Endothelial cell of umbilical vein (primary cell): Measurements from ENCODE around the gene M1AP. TPM values are rescaled to one million over a fixed set of nuclear protein-coding genes. Genes with fewer than 3 reads are reported as not detected.

Experiments used
- BruUV-seq: library from RNA; stranded (reverse); fragments of 400-500 nt; replicated peaks from 2 replicates; lab custom pipeline; 2021; lab: Mats Ljungman, UMichigan
- CTCF ChIA-PET: fragments of 300-600, 350-600 bp; sonication (Branson Sonifier 250); formaldehyde crosslinking; loops from one replicate; lab custom pipeline; 2021; ENCODE audit warnings: antibody characterized with exemption, inconsistent platforms; lab: Charles Lee
- POLR2A ChIA-PET: fragments of 300-600, 350-600 bp; sonication (Branson Sonifier 250); formaldehyde crosslinking; loops from one replicate; lab custom pipeline; 2021; ENCODE audit warnings: antibody characterized with exemption, inconsistent platforms; lab: Charles Lee
- DNase-seq: peaks from one replicate; pipeline ENCODE4 v3.0.0-alpha.2; 2011; ENCODE audit warnings: low read depth, low spot score
- FAIRE-seq: peaks from 2 replicates; lab custom pipeline; 2011; peaks lifted over from hg19 to GRCh38; lab: Jason Lieb, UNC
- H2AFZ ChIP-seq: 2 replicates; pipeline ENCODE4 v1.6.0; 2012; ENCODE audit warnings: low read depth, low read length, control low read depth, inconsistent platforms
- H3K27ac ChIP-seq: 2 replicates; pipeline ENCODE4 v1.5.1; 2011; ENCODE audit warnings: low read depth, mild to moderate bottlenecking, control low read depth, low read length, moderate library complexity; ENCODE audit not compliant: insufficient read depth
- H3K27me3 ChIP-seq, 2 experiments: 2 replicates each; pipeline versions ENCODE4 v1.6.0 to v1.6.1; 2011; ENCODE audit warnings: low read length in 2 of 2, mixed read lengths in 1 of 2; ENCODE audit not compliant: control insufficient read depth in 2 of 2, insufficient read depth in 2 of 2
- H3K36me3 ChIP-seq, 2 experiments: 2 replicates in 1 of 2; 3 replicates in 1 of 2; pipeline ENCODE4 v1.5.1; 2011; ENCODE audit warnings: low read length in 2 of 2, mild to moderate bottlenecking in 1 of 2, moderate library complexity in 1 of 2; ENCODE audit not compliant: control insufficient read depth in 2 of 2, insufficient read depth in 2 of 2; ENCODE audit errors: extremely low read depth in 1 of 2
- H3K4me1 ChIP-seq: 3 replicates; pipeline ENCODE4 v1.5.1; 2011; ENCODE audit warnings: mild to moderate bottlenecking, low read length; ENCODE audit not compliant: control insufficient read depth, insufficient read depth; ENCODE audit errors: extremely low read depth
- H3K4me2 ChIP-seq: 2 replicates; pipeline ENCODE4 v1.6.1; 2011; ENCODE audit warnings: low read length, control low read depth, mixed read lengths; ENCODE audit not compliant: insufficient read depth
- H3K4me3 ChIP-seq, 3 experiments: fragments of 200-600 bp in 1 of 3; sonication (generic), shearing (Covaris generic) in 1 of 3; replicated peaks in 1 of 3; 2 replicates each; pipeline ENCODE4 v1.5.1; 2011 to 2016; ENCODE audit warnings: control low read depth in 3 of 3, low read length in 3 of 3, mild to moderate bottlenecking in 2 of 3, inconsistent platforms in 1 of 3, low read depth in 1 of 3, moderate library complexity in 1 of 3; ENCODE audit not compliant: insufficient read depth in 1 of 3
- H3K79me2 ChIP-seq: 2 replicates; pipeline ENCODE4 v1.6.0; 2012; ENCODE audit warnings: low read length, inconsistent platforms; ENCODE audit not compliant: control insufficient read depth, insufficient read depth
- H3K9ac ChIP-seq: replicated peaks from 2 replicates; pipeline ENCODE3; 2011; ENCODE audit warnings: low read length, control low read depth; ENCODE audit not compliant: insufficient read depth; ENCODE audit errors: extremely low read depth
- H3K9me1 ChIP-seq: replicated peaks from 3 replicates; pipeline ENCODE4 v1.6.0; 2011; ENCODE audit warnings: mild to moderate bottlenecking, low read length; ENCODE audit not compliant: control insufficient read depth, insufficient read depth; ENCODE audit errors: extremely low read depth
- H3K9me3 ChIP-seq: replicated peaks from 2 replicates; pipeline ENCODE4 v1.5.1; 2012; ENCODE audit warnings: low read length, inconsistent platforms; ENCODE audit not compliant: control insufficient read depth, insufficient read depth
- H4K20me1 ChIP-seq: replicated peaks from 2 replicates; pipeline ENCODE3; 2011; ENCODE audit warnings: mild to moderate bottlenecking, low read length; ENCODE audit not compliant: control insufficient read depth, insufficient read depth; ENCODE audit errors: extremely low read depth
- EZH2 ChIP-seq: IDR thresholded peaks from 2 replicates; pipeline ENCODE4 v1.6.1; 2012; ENCODE audit warnings: borderline replicate concordance, low read depth, mild to moderate bottlenecking, moderate library complexity, low read length, inconsistent platforms; ENCODE audit not compliant: severe bottlenecking
- FOS ChIP-seq: IDR thresholded peaks from 2 replicates; pipeline ENCODE4 v1.6.1; 2011; ENCODE audit warnings: mild to moderate bottlenecking, low read length, moderate library complexity, borderline replicate concordance; ENCODE audit not compliant: insufficient read depth
- GATA2 ChIP-seq: IDR thresholded peaks from 2 replicates; pipeline ENCODE4 v1.7.0; 2011; ENCODE audit warnings: low read depth, mild to moderate bottlenecking, moderate library complexity, mixed read lengths, low read length; ENCODE audit not compliant: insufficient read length, insufficient read depth
- JUN ChIP-seq: IDR thresholded peaks from 2 replicates; pipeline ENCODE4 v1.6.1; 2011; ENCODE audit warnings: borderline replicate concordance, low read depth; ENCODE audit not compliant: insufficient read length, insufficient read depth
- MYC ChIP-seq: IDR thresholded peaks from one replicate; pipeline ENCODE4 v1.6.1; 2011; ENCODE audit warnings: mild to moderate bottlenecking, low read depth, low read length
- POLR2A ChIP-seq: IDR thresholded peaks from 2 replicates; pipeline ENCODE4 v1.6.1; 2012; ENCODE audit warnings: low read depth, mild to moderate bottlenecking, control low read depth, low read length
- POLR2AphosphoS5 ChIP-seq: IDR thresholded peaks from 2 replicates; pipeline ENCODE4 v1.6.1; 2012; ENCODE audit warnings: low read depth, mild to moderate bottlenecking, control low read depth, low read length, moderate library complexity; ENCODE audit not compliant: insufficient read depth
- dilution Hi-C: fragments of 300-500 bp; cut with MboI; formaldehyde crosslinking; loops from one replicate; pipeline ENCODE4 v1.15.0; 2019; ENCODE audit warnings: low sequenced_read_pairs; ENCODE audit not compliant: extremely low pct_ligation_motif_present
- intact Hi-C: fragments of 100-400 bp; cut with micrococcal nuclease; formaldehyde crosslinking; loops from one replicate; pipeline ENCODE4 v1.10.0; 2022
- polyA plus RNA-seq, 4 experiments: library from polyadenylated mRNA; depleted of rRNA in 3 of 4; stranded (reverse) in 3 of 4; unstranded in 1 of 4; fragments of >200 nt; gene quantifications; 2 replicates each; pipeline versions ENCODE4 v1.2.1 to v1.2.3, GENCODE V29; 2011 to 2012; ENCODE audit warnings: missing spikeins in 1 of 4
- total RNA-seq: library from RNA; stranded (reverse); gene quantifications from 2 replicates; pipeline ENCODE4 v1.2.3, GENCODE V29; 2021
- TF ChIP-seq, protein P1 (sequence below), 2 donors: IDR thresholded peaks; 1 replicate in 1 of 2; 2 replicates in 1 of 2; pipeline ENCODE4 v1.5.1; 2011; ENCODE audit warnings: low read length in 2 of 2, mild to moderate bottlenecking in 2 of 2, moderate library complexity in 2 of 2, control low read depth in 1 of 2, inconsistent platforms in 1 of 2, low read depth in 1 of 2; ENCODE audit not compliant: insufficient read depth in 1 of 2; ENCODE audit errors: extremely low read depth in 1 of 2

Gene M1AP
- total and polyA plus RNA-seq, 2 donors (not counting 3 experiments of a cell fraction or from before 2014, with no cell fraction given) = 0.04 TPM; not detected in 1

DNA sequence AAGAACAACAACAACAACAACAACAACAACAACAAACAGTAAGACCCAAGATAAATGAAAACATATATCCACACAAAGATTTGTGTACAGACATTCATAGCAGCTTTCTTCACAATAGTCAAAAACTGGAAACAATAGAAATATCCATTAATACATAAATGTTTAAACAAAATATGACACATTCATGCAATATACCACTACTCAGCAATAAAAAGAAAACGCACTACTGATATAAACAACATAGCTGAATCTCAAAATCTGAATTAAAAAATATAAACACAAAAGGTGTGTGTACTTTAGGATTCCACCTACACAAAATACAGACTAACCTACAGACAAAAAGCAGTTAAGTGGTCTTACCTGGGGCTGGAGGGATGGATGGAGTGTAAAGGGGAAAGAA lies 51.5 kb downstream of the M1AP start:
- no peaks in the 10 kb centered on the region for H3K79me2 ChIP-seq
- FAIRE-seq = no peak
- intact Hi-C loops = no loop called here
- no peaks in the 10 kb centered on the region for H3K9me1 ChIP-seq
- no peak overlapping the region for H3K27ac ChIP-seq
- dilution Hi-C loops = no loop called here
- no TSS peak for BruUV-seq
- no peak overlapping the region for H3K9ac ChIP-seq
- no peak overlapping the region for H3K4me2 ChIP-seq
- peaks cover 12 to 43% of the 10 kb centered on the region in 2 experiments for H3K27me3 ChIP-seq
- TF ChIP-seq MYC (no peak), JUN (no peak), EZH2 (no peak), POLR2A (no peak), GATA2 (no peak), POLR2AphosphoS5 (no peak), FOS (no peak)
- TF ChIP-seq, protein P1, sequence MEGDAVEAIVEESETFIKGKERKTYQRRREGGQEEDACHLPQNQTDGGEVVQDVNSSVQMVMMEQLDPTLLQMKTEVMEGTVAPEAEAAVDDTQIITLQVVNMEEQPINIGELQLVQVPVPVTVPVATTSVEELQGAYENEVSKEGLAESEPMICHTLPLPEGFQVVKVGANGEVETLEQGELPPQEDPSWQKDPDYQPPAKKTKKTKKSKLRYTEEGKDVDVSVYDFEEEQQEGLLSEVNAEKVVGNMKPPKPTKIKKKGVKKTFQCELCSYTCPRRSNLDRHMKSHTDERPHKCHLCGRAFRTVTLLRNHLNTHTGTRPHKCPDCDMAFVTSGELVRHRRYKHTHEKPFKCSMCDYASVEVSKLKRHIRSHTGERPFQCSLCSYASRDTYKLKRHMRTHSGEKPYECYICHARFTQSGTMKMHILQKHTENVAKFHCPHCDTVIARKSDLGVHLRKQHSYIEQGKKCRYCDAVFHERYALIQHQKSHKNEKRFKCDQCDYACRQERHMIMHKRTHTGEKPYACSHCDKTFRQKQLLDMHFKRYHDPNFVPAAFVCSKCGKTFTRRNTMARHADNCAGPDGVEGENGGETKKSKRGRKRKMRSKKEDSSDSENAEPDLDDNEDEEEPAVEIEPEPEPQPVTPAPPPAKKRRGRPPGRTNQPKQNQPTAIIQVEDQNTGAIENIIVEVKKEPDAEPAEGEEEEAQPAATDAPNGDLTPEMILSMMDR (IDR thresholded peaks at IDR 0.05; ENCODE audit: extremely low read depth in 1 of 2, insufficient read depth in 1 of 2, low read depth in 1 of 2, low read length in 2 of 2) = no peak
- POLR2A ChIA-PET = no interaction called here
- DNase-seq = no peak
- CTCF ChIA-PET = no interaction called here
- H2AFZ ChIP-seq = no peak overlapping the region
- H3K4me1 ChIP-seq = no peaks in the 10 kb centered on the region
- H3K4me3 ChIP-seq = no peak overlapping the region
- H4K20me1 ChIP-seq = no peaks in the 10 kb centered on the region
- H3K36me3 ChIP-seq = no peaks in the 10 kb centered on the region
- no peaks in the 10 kb centered on the region for H3K9me3 ChIP-seq
